Nephron progenitor cell (in vitro differentiated cells): ENCODE measurements around the gene ATG7.

ENCODE experiments used
- DNase-seq: peaks from one replicate; pipeline ENCODE4 v3.0.0; 2021
- H3K27ac Mint-ChIP-seq: 2 replicates; pipeline ENCODE4 v1.8.0; 2021; ENCODE audit warnings: mild to moderate bottlenecking, moderate library complexity, mixed read lengths
- H3K27me3 Mint-ChIP-seq: 2 replicates; pipeline ENCODE4 v1.8.0; 2021; ENCODE audit warnings: mild to moderate bottlenecking, low read depth, mixed read lengths; ENCODE audit not compliant: poor library complexity
- H3K36me3 Mint-ChIP-seq: 2 replicates; pipeline ENCODE4 v1.8.0; 2021; ENCODE audit warnings: low read depth, mixed read lengths
- H3K4me1 Mint-ChIP-seq: 2 replicates; pipeline ENCODE4 v1.8.0; 2021; ENCODE audit warnings: mixed read lengths
- H3K4me3 Mint-ChIP-seq: 2 replicates; pipeline ENCODE4 v1.8.0; 2021; ENCODE audit warnings: mild to moderate bottlenecking, moderate library complexity, mixed read lengths
- H3K9me3 Mint-ChIP-seq: 2 replicates; pipeline ENCODE4 v1.8.0; 2021; ENCODE audit warnings: mild to moderate bottlenecking, moderate library complexity, mixed read lengths
- TF ChIP-seq, protein P1 (sequence below): fragments of 200-600 bp; sonication (generic); IDR thresholded peaks from 2 replicates; pipeline ENCODE4 v1.5.0; 2021; ENCODE audit warnings: antibody characterized with exemption

The ATG7 gene

DNA sequence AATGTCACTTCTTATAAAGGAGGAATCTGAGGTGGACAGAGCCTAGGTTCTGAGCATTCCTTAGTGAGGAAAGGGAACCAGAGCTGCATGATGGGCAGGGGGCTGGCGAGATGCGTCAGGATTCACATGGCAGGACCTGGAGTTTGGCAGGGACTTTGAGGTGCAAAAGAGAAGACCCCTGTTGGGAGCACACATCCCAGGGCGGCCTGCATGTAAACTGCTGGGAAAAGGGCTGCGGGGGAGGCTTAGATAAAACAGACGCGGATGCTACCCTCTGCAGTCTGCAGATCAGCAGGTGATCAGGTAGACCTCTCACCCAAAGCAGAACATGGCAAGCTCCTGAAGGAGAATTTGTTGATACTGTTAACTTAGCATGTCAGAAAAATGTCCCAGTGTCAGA, 203.1 kb downstream of the ATG7 start:
- DNase-seq, result no peak
- Mint-ChIP-seq H3K4me1 (peaks cover 47% of the 10 kb centered on the region), H3K27ac (no peak overlapping the region)

DNA sequence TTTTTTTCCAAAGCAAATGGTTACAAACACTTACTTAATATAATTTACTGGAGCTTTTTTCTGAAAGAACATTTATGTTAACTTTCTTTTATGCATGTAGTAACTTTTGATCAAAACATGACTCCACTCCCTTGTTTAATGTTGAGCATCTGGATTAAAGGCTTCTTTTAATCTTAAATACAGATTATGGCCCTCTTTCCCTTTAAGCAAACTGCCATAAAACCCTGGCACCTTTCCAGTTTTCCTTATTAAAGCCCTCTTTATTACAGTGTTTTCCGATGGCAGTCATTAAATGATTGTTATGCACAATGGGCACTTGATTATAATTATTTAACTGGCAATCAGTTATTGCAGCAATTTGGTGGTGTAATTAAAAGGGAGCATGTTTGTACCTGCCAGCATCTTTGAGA, 204.5 kb downstream of the ATG7 start:
- Mint-ChIP-seq H3K4me1 (peaks cover 47% of the 10 kb centered on the region), H3K27me3 (peaks cover 4% of the 10 kb centered on the region), H3K4me3 (no peak overlapping the region), H3K9me3 (no peaks in the 10 kb centered on the region), H3K36me3 (no peaks in the 10 kb centered on the region), H3K27ac (no peak overlapping the region)
- no peak for DNase-seq
- TF ChIP-seq, protein P1, sequence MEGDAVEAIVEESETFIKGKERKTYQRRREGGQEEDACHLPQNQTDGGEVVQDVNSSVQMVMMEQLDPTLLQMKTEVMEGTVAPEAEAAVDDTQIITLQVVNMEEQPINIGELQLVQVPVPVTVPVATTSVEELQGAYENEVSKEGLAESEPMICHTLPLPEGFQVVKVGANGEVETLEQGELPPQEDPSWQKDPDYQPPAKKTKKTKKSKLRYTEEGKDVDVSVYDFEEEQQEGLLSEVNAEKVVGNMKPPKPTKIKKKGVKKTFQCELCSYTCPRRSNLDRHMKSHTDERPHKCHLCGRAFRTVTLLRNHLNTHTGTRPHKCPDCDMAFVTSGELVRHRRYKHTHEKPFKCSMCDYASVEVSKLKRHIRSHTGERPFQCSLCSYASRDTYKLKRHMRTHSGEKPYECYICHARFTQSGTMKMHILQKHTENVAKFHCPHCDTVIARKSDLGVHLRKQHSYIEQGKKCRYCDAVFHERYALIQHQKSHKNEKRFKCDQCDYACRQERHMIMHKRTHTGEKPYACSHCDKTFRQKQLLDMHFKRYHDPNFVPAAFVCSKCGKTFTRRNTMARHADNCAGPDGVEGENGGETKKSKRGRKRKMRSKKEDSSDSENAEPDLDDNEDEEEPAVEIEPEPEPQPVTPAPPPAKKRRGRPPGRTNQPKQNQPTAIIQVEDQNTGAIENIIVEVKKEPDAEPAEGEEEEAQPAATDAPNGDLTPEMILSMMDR, result no peak

More for the DNA sequence above, 203.1 kb downstream of the ATG7 start:
- TF ChIP-seq, protein P1, result no peak
- Mint-ChIP-seq H3K9me3 (no peaks in the 10 kb centered on the region), H3K4me3 (no peak overlapping the region), H3K27me3 (peaks cover 4% of the 10 kb centered on the region), H3K36me3 (no peaks in the 10 kb centered on the region)

DNA sequence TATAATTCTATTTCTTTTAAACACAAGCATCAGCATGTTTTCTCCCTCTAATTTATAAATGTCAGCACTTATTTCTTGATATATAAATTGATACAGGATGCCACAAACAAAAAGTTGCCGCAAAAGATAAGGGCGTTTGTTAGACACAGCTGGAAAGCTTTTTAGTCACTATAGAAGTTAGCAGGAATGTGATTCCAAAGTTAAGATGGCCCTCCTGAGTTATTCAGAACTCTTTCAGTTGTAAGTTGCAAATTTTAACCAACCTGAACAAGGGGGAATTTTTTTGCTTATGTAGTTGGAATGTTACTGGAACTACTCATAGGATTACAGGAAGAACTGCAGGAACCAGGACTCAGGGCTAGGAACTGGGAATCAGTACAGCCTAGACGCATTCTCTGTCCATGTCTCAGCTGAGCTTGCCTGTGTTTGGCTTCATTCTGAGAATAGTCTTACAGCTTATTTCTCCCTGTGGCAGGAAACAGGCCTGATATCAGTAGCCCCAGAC, 205.3 kb downstream of the ATG7 start:
- Mint-ChIP-seq H3K4me1 (peaks cover 47% of the 10 kb centered on the region), H3K36me3 (no peaks in the 10 kb centered on the region), H3K4me3 (no peak overlapping the region), H3K27me3 (peaks cover 4% of the 10 kb centered on the region), H3K9me3 (no peaks in the 10 kb centered on the region), H3K27ac (peak overlapping the region; percentile 64)
- TF ChIP-seq, protein P1, result no peak
- DNase-seq, result no peak

DNA sequence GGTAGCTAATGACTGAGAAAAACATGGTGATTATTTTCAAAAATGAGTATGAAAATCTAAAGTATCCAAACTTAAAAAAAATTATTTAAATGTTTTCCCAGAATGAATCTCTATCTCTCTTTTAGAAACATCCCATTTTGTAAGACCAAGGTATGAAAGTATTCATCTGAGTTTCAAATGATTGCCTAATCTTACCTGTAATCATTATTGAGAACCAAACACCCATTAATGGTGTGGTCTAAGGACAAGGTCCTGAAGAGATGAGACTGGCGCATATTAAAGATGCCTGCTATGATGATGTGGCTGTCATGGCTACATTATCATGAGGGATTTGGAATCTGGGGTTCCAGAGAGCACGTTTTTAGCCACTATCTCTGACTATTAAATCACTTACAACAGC, 206.0 kb downstream of the ATG7 start:
- DNase-seq, result no peak
- TF ChIP-seq, protein P1, result no peak
- Mint-ChIP-seq H3K27ac (no peak overlapping the region), H3K4me1 (peaks cover 47% of the 10 kb centered on the region), H3K36me3 (no peaks in the 10 kb centered on the region), H3K9me3 (no peaks in the 10 kb centered on the region), H3K27me3 (peaks cover 4% of the 10 kb centered on the region), H3K4me3 (no peak overlapping the region)

DNA sequence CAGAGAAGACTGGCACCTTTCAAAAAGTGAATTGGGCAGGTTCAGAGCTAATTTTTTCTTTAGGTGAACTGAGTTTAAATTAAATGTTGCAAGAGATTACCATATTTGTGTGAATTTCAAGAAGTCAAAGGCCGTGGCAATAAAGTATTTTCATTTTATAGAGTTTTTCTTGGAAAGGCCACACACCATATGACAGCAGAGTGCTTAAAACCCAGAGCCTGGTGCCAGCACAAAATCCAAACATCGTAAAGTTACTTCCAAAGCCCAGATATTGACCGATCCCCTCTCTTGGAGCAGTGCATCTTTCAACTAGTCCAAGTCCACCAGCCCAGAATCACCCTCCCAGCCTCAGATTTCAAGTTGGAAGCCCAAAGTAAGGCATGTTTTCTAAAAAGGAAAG, 207.0 kb downstream of the ATG7 start:
- no peaks in the 10 kb centered on the region for H3K9me3 Mint-ChIP-seq
- TF ChIP-seq, protein P1, result no peak
- H3K27ac Mint-ChIP-seq, result no peak overlapping the region
- H3K27me3 Mint-ChIP-seq, result peaks cover 4% of the 10 kb centered on the region
- no peak for DNase-seq
- no peak overlapping the region for H3K4me3 Mint-ChIP-seq
- H3K36me3 Mint-ChIP-seq, result no peaks in the 10 kb centered on the region
- H3K4me1 Mint-ChIP-seq, result peaks cover 47% of the 10 kb centered on the region

DNA sequence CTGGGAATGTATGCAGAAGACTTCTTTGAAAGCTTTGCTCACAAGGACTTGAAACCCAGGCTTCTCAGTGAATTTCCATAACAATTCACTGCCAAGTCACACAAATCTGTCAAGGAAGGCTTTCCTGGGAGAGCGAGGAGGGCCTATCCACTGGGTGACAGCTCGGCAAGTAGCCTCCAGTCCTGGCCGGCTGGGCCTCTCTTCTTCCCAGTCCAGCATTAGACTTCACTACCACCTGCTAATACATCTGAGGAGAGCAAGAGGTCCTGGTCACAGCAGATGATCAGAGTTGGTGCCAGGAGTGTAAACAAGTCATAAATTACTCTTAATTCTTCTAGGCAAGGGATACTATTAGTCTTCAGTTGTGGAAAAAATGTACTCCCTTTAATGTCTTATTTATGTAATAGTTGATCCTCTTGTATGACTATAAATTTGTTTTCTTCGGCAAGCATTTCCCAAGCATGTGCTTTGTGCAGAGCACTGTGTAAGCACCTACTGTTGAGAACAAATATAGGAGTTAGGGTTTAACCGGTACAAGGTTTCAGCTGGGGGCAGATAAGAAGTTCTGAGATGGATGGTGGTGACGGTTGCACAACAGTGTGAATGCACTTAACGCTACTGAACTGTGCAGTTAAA, 208.6 kb downstream of the ATG7 start:
- peaks cover 4% of the 10 kb centered on the region for H3K27me3 Mint-ChIP-seq
- peaks cover 10% of the 10 kb centered on the region for H3K9me3 Mint-ChIP-seq
- no peaks in the 10 kb centered on the region for H3K36me3 Mint-ChIP-seq
- H3K4me1 Mint-ChIP-seq, result peaks cover 31% of the 10 kb centered on the region
- no peak overlapping the region for H3K4me3 Mint-ChIP-seq
- peak; percentile 10 for DNase-seq
- TF ChIP-seq, protein P1, result no peak
- no peak overlapping the region for H3K27ac Mint-ChIP-seq
